HEK293 (cell line): ENCODE data around the gene PARP2.

Experiments
- CTCF ChIP-seq: fragments of 450-650 bp; formaldehyde crosslinking; IDR thresholded peaks from 2 replicates; pipeline ENCODE4 v1.5.1; 2016; ENCODE audit warnings: missing biosample characterization, missing genetic modification characterization
- ZBTB7A ChIP-seq: fragments of 450-650 bp; formaldehyde crosslinking; IDR thresholded peaks from 2 replicates; pipeline ENCODE4 v1.5.1; 2016; ENCODE audit warnings: low read depth, missing biosample characterization, missing genetic modification characterization
- ZNF211 ChIP-seq: fragments of 450-650 bp; formaldehyde crosslinking; IDR thresholded peaks from 2 replicates; pipeline ENCODE4 v1.5.1; 2016; ENCODE audit warnings: low read depth, missing biosample characterization, missing genetic modification characterization
- ZNF311 ChIP-seq: fragments of 450-650 bp; formaldehyde crosslinking; IDR thresholded peaks from 2 replicates; pipeline ENCODE4 v1.5.1; 2017; ENCODE audit warnings: missing biosample characterization, missing genetic modification characterization, borderline replicate concordance
- ZNF449 ChIP-seq: fragments of 450-650 bp; formaldehyde crosslinking; IDR thresholded peaks from 2 replicates; pipeline ENCODE4 v1.5.1; 2017; ENCODE audit warnings: missing biosample characterization, mild to moderate bottlenecking, missing genetic modification characterization, moderate library complexity

GRCh38 chr14:20388159-20388558, 44.7 kb downstream of the PARP2 start:
- no peak for TF ChIP-seq ZNF211 (tag by site-specific recombination)
- TF ChIP-seq ZNF449 (tag by site-specific recombination) = no peak
- no peak for TF ChIP-seq ZBTB7A (tag by site-specific recombination)
- TF ChIP-seq ZNF311 (tag by site-specific recombination) = no peak
- no peak for TF ChIP-seq CTCF (tag by site-specific recombination)
